SKM-1 treated with dmso at 0.1 percent for 144 hours (cell line): Measurements from ENCODE around the gene CDKN2C.
"Not testable (repeated sequence)": the region's sequence is repeated elsewhere in the genome, so short reads cannot be mapped to it uniquely, and the experiment has no call there.

Experiments used
- DNase-seq: peaks from one replicate; lab custom pipeline; 2025; ENCODE audit not compliant: unreplicated experiment; lab: John Stamatoyannopoulos, UW

Gene CDKN2C

GRCh38 chr1:50978852-50979781 lies 9.1 kb downstream of the CDKN2C start:
- no peak for DNase-seq

- DNase-seq: no peak
Observed at GRCh38 chr1:50979937-50980336, 9.9 kb downstream of the CDKN2C start.

- DNase-seq: no peak
Observed at GRCh38 chr1:50980505-50980904, 10.5 kb downstream of the CDKN2C start.

- DNase-seq: no peak
Observed at GRCh38 chr1:50981741-50982140, 11.7 kb downstream of the CDKN2C start.

- no peak for DNase-seq
Observed at GRCh38 chr1:50982611-50983010, 12.6 kb downstream of the CDKN2C start.

- DNase-seq: no peak
Observed at GRCh38 chr1:50983219-50983802, 13.3 kb downstream of the CDKN2C start.

GRCh38 chr1:50985094-50985493 lies 15.0 kb downstream of the CDKN2C start:
- DNase-seq: no peak

GRCh38 chr1:50986653-50987052 lies 16.6 kb downstream of the CDKN2C start:
- no peak for DNase-seq

GRCh38 chr1:50989694-50990093 lies 19.6 kb downstream of the CDKN2C start:
- no peak for DNase-seq

GRCh38 chr1:50992532-50993318 lies 22.7 kb downstream of the CDKN2C start:
- no peak for DNase-seq

- DNase-seq: no peak
Observed at GRCh38 chr1:50993645-50994044, 23.6 kb downstream of the CDKN2C start.

- DNase-seq: no peak
Observed at GRCh38 chr1:50994997-50995396, 25.0 kb downstream of the CDKN2C start.

- DNase-seq: no peak
Observed at GRCh38 chr1:50995651-50996050, 25.6 kb downstream of the CDKN2C start.

- DNase-seq: no peak
Observed at GRCh38 chr1:50996083-50996482, 26.0 kb downstream of the CDKN2C start.

- DNase-seq: not testable (repeated sequence)
Observed at GRCh38 chr1:50999375-50999774, 29.3 kb downstream of the CDKN2C start.

GRCh38 chr1:51000160-51000559 lies 30.1 kb downstream of the CDKN2C start:
- no peak for DNase-seq

- DNase-seq: no peak
Observed at GRCh38 chr1:51000651-51001050, 30.6 kb downstream of the CDKN2C start.

- DNase-seq: no peak
Observed at GRCh38 chr1:51002516-51002915, 32.5 kb downstream of the CDKN2C start.

- not testable (repeated sequence) for DNase-seq
Observed at GRCh38 chr1:51005549-51005948, 35.5 kb downstream of the CDKN2C start.

GRCh38 chr1:51009381-51009780 lies 39.3 kb downstream of the CDKN2C start:
- no peak for DNase-seq

GRCh38 chr1:51014878-51015277 lies 44.8 kb downstream of the CDKN2C start:
- no peak for DNase-seq

- DNase-seq: no peak
Observed at GRCh38 chr1:51019811-51020210, 49.8 kb downstream of the CDKN2C start.
